ENCODE results near the gene SNTG2. TPM values are rescaled to one million over a fixed set of nuclear protein-coding genes. Genes with fewer than 3 reads are reported as not detected.
A peak's percentile ranks its signal among the peaks of the same experiment; 100 is the strongest.

SNTG2 gene
- total and polyA plus RNA-seq, 4 donors, result 4.5 to 7.0 TPM; not detected in 2

GRCh38 chr2:955829-956731, 5.4 kb downstream of the SNTG2 start:
- Histone ChIP-seq H3K27ac (ENCODE audit: low read depth in 1 of 2, low read length in 2 of 2) (no peak overlapping the region), H3K4me3 (ENCODE audit: low read length in 2 of 2) (no peak overlapping the region), H3K27me3 (ENCODE audit: control insufficient read depth in 1 of 2, insufficient read depth in 2 of 2, low read length in 1 of 2) (no peaks in the 10 kb centered on the region), H3K36me3 (ENCODE audit: control insufficient read depth in 1 of 2, insufficient read depth in 2 of 2, low read length in 1 of 2) (no peaks in the 10 kb centered on the region), H3K9me3 (ENCODE audit: control insufficient read depth, low read length) (no peaks in the 10 kb centered on the region), H3K4me1 (ENCODE audit: control insufficient read depth in 1 of 2, insufficient read depth in 2 of 2, low read length in 2 of 2) (no peaks in the 10 kb centered on the region)
- 64 to 65% methylated on average over 26 to 33 of the region's 33 CpGs for WGBS, 2 donors
- intact Hi-C loops (cut with DNase I), result no loop called here
- DNase-seq (no peak), ATAC-seq (ENCODE audit: low FRiP score) (no peak)

- no peak overlapping the region for H3K27ac ChIP-seq (ENCODE audit: low read depth in 1 of 2, low read length in 2 of 2)
- intact Hi-C loops (cut with DNase I), result no loop called here
- H3K9me3 ChIP-seq (ENCODE audit: control insufficient read depth, low read length), result no peaks in the 10 kb centered on the region
- 81 to 88% methylated on average over 10 of the region's 10 CpGs for WGBS, 2 donors
- H3K4me1 ChIP-seq (ENCODE audit: control insufficient read depth in 1 of 2, insufficient read depth in 2 of 2, low read length in 2 of 2), result no peaks in the 10 kb centered on the region
- H3K4me3 ChIP-seq (ENCODE audit: low read length in 2 of 2), result no peak overlapping the region
- H3K27me3 ChIP-seq (ENCODE audit: control insufficient read depth in 1 of 2, insufficient read depth in 2 of 2, low read length in 1 of 2), result no peaks in the 10 kb centered on the region
- ATAC-seq (ENCODE audit: low FRiP score) (no peak), DNase-seq (no peak)
- no peaks in the 10 kb centered on the region for H3K36me3 ChIP-seq (ENCODE audit: control insufficient read depth in 1 of 2, insufficient read depth in 2 of 2, low read length in 1 of 2)
These were observed 8.8 kb downstream of the SNTG2 start for GRCh38 chr2:959457-959856.

GRCh38 chr2:960061-960736, 9.6 kb downstream of the SNTG2 start:
- WGBS, 2 donors, result 81% methylated on average over 14 of the region's 14 CpGs

GRCh38 chr2:961786-962185, 11.1 kb downstream of the SNTG2 start:
- Histone ChIP-seq H3K27ac (ENCODE audit: low read depth in 1 of 2, low read length in 2 of 2) (no peak overlapping the region), H3K9me3 (ENCODE audit: control insufficient read depth, low read length) (no peaks in the 10 kb centered on the region), H3K27me3 (ENCODE audit: control insufficient read depth in 1 of 2, insufficient read depth in 2 of 2, low read length in 1 of 2) (no peaks in the 10 kb centered on the region), H3K36me3 (ENCODE audit: control insufficient read depth in 1 of 2, insufficient read depth in 2 of 2, low read length in 1 of 2) (no peaks in the 10 kb centered on the region), H3K4me3 (ENCODE audit: low read length in 2 of 2) (no peak overlapping the region), H3K4me1 (ENCODE audit: control insufficient read depth in 1 of 2, insufficient read depth in 2 of 2, low read length in 2 of 2) (no peaks in the 10 kb centered on the region)
- DNase-seq (no peak), ATAC-seq (ENCODE audit: low FRiP score) (no peak)
- intact Hi-C loops (cut with DNase I), result no loop called here

More at GRCh38 chr2:960061-960736, 9.6 kb downstream of the SNTG2 start:
- H3K27ac ChIP-seq (ENCODE audit: low read depth in 1 of 2, low read length in 2 of 2), result no peak overlapping the region
- no peaks in the 10 kb centered on the region for H3K9me3 ChIP-seq (ENCODE audit: control insufficient read depth, low read length)
- no peak overlapping the region for H3K4me3 ChIP-seq (ENCODE audit: low read length in 2 of 2)
- H3K4me1 ChIP-seq (ENCODE audit: control insufficient read depth in 1 of 2, insufficient read depth in 2 of 2, low read length in 2 of 2), result no peaks in the 10 kb centered on the region
- no peaks in the 10 kb centered on the region for H3K36me3 ChIP-seq (ENCODE audit: control insufficient read depth in 1 of 2, insufficient read depth in 2 of 2, low read length in 1 of 2)
- H3K27me3 ChIP-seq (ENCODE audit: control insufficient read depth in 1 of 2, insufficient read depth in 2 of 2, low read length in 1 of 2), result no peaks in the 10 kb centered on the region
- DNase-seq (no peak), ATAC-seq (ENCODE audit: low FRiP score) (no peak)
- intact Hi-C loops (cut with DNase I), result no loop called here

DNA sequence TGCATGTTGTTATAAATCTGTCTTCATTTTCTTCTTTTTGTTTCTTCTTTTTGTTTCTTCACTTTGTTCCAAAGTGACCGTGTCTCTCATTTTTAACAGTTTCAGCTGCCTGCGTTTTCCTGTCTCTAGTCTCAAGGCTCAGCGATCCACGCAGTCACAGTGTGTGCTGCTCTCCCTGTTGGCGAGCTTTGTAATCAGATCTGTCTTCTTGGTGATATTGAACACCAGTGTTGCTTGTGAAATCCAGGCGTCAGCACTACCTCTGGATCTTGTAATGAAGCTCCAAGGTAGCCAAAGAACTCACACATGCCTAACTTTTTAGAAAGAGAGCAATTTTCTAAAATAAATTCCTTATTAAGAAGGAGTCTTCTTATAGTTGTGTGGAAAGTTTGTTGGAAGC, 13.2 kb downstream of the SNTG2 start:
- no peak overlapping the region for H3K4me3 ChIP-seq (ENCODE audit: low read length in 2 of 2)
- H3K9me3 ChIP-seq (ENCODE audit: control insufficient read depth, low read length), result peaks cover 1% of the 10 kb centered on the region
- WGBS, 2 donors, result 70 to 76% methylated on average over 6 of the region's 6 CpGs
- no peak for ATAC-seq (ENCODE audit: low FRiP score)
- no peak for DNase-seq
- H3K36me3 ChIP-seq (ENCODE audit: control insufficient read depth in 1 of 2, insufficient read depth in 2 of 2, low read length in 1 of 2), result no peaks in the 10 kb centered on the region
- no peaks in the 10 kb centered on the region for H3K4me1 ChIP-seq (ENCODE audit: control insufficient read depth in 1 of 2, insufficient read depth in 2 of 2, low read length in 2 of 2)
- H3K27me3 ChIP-seq (ENCODE audit: control insufficient read depth in 1 of 2, insufficient read depth in 2 of 2, low read length in 1 of 2), result no peaks in the 10 kb centered on the region
- intact Hi-C loops (cut with DNase I), result no loop called here
- H3K27ac ChIP-seq (ENCODE audit: low read depth in 1 of 2, low read length in 2 of 2), result no peak overlapping the region

- ATAC-seq (ENCODE audit: low FRiP score) (no peak), DNase-seq (no peak)
- intact Hi-C loops (cut with DNase I), result no loop called here
- 89 to 90% methylated on average over 7 to 8 of the region's 8 CpGs for WGBS, 2 donors
- Histone ChIP-seq H3K4me3 (ENCODE audit: low read length in 2 of 2) (no peak overlapping the region), H3K4me1 (ENCODE audit: control insufficient read depth in 1 of 2, insufficient read depth in 2 of 2, low read length in 2 of 2) (no peaks in the 10 kb centered on the region), H3K27ac (ENCODE audit: low read depth in 1 of 2, low read length in 2 of 2) (no peak overlapping the region), H3K27me3 (ENCODE audit: control insufficient read depth in 1 of 2, insufficient read depth in 2 of 2, low read length in 1 of 2) (no peaks in the 10 kb centered on the region), H3K36me3 (ENCODE audit: control insufficient read depth in 1 of 2, insufficient read depth in 2 of 2, low read length in 1 of 2) (no peaks in the 10 kb centered on the region), H3K9me3 (ENCODE audit: control insufficient read depth, low read length) (peaks cover 4% of the 10 kb centered on the region)
These were observed 13.9 kb downstream of the SNTG2 start for GRCh38 chr2:964562-964961.

GRCh38 chr2:965640-966147, 15.0 kb downstream of the SNTG2 start:
- peaks cover 4% of the 10 kb centered on the region for H3K9me3 ChIP-seq (ENCODE audit: control insufficient read depth, low read length)
- H3K36me3 ChIP-seq (ENCODE audit: control insufficient read depth in 1 of 2, insufficient read depth in 2 of 2, low read length in 1 of 2), result no peaks in the 10 kb centered on the region
- no peak overlapping the region for H3K27ac ChIP-seq (ENCODE audit: low read depth in 1 of 2, low read length in 2 of 2)
- intact Hi-C loops (cut with DNase I), result no loop called here
- no peaks in the 10 kb centered on the region for H3K4me1 ChIP-seq (ENCODE audit: control insufficient read depth in 1 of 2, insufficient read depth in 2 of 2, low read length in 2 of 2)
- no peaks in the 10 kb centered on the region for H3K27me3 ChIP-seq (ENCODE audit: control insufficient read depth in 1 of 2, insufficient read depth in 2 of 2, low read length in 1 of 2)
- 79 to 94% methylated on average over 12 of the region's 12 CpGs for WGBS, 2 donors
- ATAC-seq (ENCODE audit: low FRiP score) (peak; percentile 11), DNase-seq (no peak)
- no peak overlapping the region for H3K4me3 ChIP-seq (ENCODE audit: low read length in 2 of 2)

DNA sequence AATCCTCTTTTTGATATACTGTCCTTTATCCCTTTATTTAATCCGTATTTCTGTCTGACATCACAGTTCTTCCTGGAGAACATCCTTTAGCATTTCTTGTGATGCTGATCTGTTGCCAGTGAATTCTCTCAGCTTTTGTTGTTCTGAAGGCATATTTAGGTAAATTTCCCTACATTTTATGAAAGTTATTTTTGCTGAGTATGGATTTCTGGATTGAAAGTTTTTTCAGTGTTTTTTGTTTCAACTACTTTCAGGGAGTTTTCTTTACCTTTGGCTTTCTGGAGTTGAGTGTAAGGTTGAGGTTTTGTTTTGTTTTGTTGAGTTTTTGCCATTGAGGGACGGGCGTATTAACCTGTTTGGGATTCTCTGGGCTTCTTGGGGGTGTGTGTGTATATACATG, 22.5 kb downstream of the SNTG2 start:
- no peaks in the 10 kb centered on the region for H3K36me3 ChIP-seq (ENCODE audit: control insufficient read depth in 1 of 2, insufficient read depth in 2 of 2, low read length in 1 of 2)
- no peak overlapping the region for H3K27ac ChIP-seq (ENCODE audit: low read depth in 1 of 2, low read length in 2 of 2)
- intact Hi-C loops (cut with DNase I), result no loop called here
- ATAC-seq (ENCODE audit: low FRiP score) (no peak), DNase-seq (no peak)
- peaks cover 2% of the 10 kb centered on the region for H3K9me3 ChIP-seq (ENCODE audit: control insufficient read depth, low read length)
- WGBS, 2 donors, result 77 to 88% methylated on average over 3 of the region's 3 CpGs
- no peak overlapping the region for H3K4me3 ChIP-seq (ENCODE audit: low read length in 2 of 2)
- no peaks in the 10 kb centered on the region for H3K4me1 ChIP-seq (ENCODE audit: control insufficient read depth in 1 of 2, insufficient read depth in 2 of 2, low read length in 2 of 2)
- H3K27me3 ChIP-seq (ENCODE audit: control insufficient read depth in 1 of 2, insufficient read depth in 2 of 2, low read length in 1 of 2), result no peaks in the 10 kb centered on the region

- no peak for ATAC-seq (ENCODE audit: low FRiP score)
- Histone ChIP-seq H3K4me1 (ENCODE audit: control insufficient read depth in 1 of 2, insufficient read depth in 2 of 2, low read length in 2 of 2) (no peaks in the 10 kb centered on the region), H3K36me3 (ENCODE audit: control insufficient read depth in 1 of 2, insufficient read depth in 2 of 2, low read length in 1 of 2) (no peaks in the 10 kb centered on the region), H3K27ac (ENCODE audit: low read depth in 1 of 2, low read length in 2 of 2) (no peak overlapping the region), H3K9me3 (ENCODE audit: control insufficient read depth, low read length) (peaks cover under 1% of the 10 kb centered on the region), H3K4me3 (ENCODE audit: low read length in 2 of 2) (no peak overlapping the region), H3K27me3 (ENCODE audit: control insufficient read depth in 1 of 2, insufficient read depth in 2 of 2, low read length in 1 of 2) (no peaks in the 10 kb centered on the region)
- DNase-seq, result no peak
- intact Hi-C loops (cut with DNase I), result no loop called here
- WGBS, 2 donors, result 50 to 67% methylated on average over 8 of the region's 8 CpGs
These were observed 23.4 kb downstream of the SNTG2 start for GRCh38 chr2:974054-974453.
